Measurements from ENCODE around the gene TARBP2.

Gene TARBP2

DNA sequence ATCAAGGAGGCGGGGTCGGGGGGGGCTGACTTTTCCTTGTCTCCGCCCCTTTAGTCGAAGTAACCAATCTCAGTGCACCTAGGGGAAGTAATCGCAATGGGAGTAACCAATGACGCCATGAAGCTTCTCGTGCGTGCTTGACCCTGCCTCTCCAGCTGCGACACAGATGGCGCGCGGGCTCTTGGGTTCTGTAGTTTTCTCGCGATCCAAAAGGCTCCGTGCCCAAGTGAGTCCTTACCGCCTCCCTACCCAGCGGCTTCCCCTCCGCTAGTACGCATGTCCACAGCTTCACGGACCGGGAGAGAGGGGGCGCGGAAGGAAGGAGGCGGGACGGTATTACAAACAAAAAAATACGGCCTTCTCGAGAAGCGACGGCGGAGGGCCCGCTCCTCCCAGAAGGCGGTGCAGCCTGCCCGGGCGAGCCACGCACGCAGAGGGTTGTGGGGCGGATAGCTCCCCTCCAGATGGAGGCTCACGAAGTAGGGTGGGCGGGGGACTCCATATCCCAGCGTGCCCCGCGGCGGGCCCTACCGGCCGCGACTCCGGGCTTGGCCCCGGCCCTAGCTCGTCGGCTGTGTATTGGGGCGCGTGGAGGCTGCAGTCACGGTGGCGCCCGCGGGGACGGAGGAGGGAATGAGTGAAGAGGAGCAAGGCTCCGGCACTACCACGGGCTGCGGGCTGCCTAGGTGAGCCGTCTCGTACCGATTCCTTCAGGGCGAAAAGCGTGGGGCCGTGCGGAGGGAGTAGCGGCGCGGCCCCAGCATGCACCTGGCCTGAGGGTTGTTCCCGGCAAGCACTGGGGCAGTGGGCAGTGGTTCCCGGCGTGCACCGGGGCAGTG lies at the start of gene TARBP2:
Gene TARBP2 (plus strand): TSS at position 508 of the 839 bp plus-strand sequence. CDS start 126 bp downstream, at position 634.
- peak; percentile 100 for DNase-seq

- DNase-seq = peak; percentile 99
Observed at GRCh38 chr12:53451661-53452158, 49.4 kb upstream of the TARBP2 start, which contains the start of gene PCBP2. PCBP2 (plus strand) TSS chr12:53452102; CDS start chr12:53454801, 2,699 bp downstream.

DNA sequence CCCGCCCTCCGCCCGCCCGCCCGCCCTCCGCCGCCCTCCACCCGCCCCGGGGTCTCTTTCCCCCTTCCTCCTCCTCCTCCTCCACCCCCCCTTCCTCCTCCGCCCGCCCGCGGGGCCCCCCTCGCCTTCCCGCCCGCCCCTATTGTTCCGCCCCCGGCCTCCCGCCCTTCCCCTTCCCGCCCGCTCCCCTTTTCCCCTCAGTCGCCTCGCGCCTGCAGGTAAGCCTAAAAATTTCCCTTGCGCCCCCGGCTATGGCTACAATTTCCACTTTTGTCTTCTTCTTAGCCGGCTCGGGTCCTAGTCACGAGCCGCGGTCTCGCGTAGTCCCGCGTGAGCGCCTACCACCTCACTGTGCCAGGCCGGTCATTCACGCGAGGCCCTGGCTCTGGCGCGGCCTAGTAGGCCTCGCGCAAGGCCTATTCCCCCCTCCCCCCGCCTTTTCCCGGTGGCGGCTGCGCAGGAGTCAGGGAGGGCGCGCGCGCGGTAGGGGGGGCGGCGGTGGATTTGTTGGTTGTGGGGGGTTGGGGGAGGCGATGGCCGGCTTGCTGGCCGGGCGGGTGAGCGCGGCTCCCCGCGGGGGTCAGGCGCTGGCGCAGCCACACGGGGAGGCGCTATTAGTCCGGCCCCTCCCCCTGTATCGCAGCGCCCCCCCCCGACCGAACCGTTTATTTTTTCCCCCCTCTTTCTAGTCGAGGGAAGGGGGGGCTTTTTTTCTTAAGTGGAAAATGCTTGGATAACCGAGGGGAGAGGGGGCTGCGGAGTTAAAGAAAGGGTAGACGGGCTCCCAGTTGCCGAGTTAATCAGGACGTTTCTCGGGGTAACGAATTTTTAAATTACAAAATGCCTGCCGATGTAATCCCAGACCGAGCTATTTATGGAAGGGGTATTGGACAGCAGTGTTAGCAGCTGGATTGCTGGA lies 48.7 kb upstream of the TARBP2 start:
- peak; percentile 95 for DNase-seq

DNA sequence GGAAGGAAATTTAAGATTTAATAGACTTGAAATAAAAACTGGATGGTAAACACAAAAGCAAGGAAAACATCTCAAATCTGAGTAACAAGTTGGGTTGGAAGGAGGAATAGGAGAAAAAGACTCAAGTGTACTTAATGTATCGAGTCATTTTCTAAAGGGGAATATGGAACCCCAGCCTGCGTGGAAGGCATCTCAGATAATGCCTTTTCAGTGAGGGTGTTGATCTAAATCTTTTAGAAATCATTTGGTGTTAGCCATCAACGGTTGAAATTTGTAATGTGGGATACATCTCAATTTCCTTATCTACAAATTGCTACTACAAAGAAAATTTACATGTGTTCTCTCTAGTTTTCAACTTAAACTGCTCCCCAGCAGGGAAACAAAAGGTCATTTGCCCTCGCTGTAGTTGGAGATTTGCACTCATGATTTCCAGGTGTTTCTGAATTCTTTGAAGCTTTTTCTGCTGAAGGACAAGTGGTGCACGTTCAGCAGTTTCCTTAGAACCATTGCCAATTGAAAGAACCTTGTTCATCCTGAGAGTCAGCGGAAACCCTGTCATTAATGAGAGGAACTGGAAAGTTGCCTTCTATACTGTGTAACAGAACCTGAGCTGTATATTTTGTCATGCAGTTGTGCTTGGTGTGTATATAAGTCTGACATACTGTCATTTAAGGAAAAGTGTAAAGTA lies 47.0 kb upstream of the TARBP2 start:
- DNase-seq = no peak

DNA sequence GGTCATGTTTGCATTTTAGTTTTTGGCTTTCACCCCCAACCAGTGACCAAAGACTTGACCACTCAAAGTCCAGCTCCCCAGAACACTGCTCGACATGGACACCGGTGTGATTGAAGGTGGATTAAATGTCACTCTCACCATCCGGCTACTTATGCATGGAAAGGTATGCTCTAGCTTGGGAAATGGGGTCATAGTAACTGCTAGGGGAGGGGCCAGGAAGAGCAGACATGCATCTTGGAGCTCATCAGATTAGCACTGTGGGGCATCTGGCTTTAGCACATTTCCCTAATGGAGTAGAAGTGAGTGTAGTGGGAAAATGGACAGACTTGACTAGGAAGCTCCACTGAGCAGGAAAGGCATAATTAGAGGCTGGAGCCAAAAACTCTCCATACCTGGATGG lies 46.4 kb upstream of the TARBP2 start:
- DNase-seq = no peak

GRCh38 chr12:53456654-53457366 lies 44.3 kb upstream of the TARBP2 start:
- no peak for DNase-seq

GRCh38 chr12:53459097-53459496 lies 42.0 kb upstream of the TARBP2 start:
- DNase-seq = no peak

DNA sequence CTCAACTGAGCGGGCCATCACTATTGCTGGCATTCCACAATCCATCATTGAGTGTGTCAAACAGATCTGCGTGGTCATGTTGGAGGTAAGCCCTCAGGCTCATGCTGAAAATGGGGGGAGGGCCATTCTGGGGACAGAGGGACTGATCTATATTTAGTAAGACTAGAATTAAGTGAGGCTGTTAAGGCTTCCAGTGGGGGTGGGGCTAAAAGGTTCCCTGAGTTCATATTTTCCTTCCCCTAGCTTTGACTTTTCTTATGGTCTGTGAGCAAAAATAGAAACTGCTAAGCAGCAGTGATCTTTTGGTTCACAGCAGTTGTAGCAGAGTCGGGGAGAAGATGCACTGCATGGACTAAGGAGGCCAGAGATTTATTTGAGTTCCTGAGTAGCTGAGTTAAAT lies 40.0 kb upstream of the TARBP2 start:
- no peak for DNase-seq

DNA sequence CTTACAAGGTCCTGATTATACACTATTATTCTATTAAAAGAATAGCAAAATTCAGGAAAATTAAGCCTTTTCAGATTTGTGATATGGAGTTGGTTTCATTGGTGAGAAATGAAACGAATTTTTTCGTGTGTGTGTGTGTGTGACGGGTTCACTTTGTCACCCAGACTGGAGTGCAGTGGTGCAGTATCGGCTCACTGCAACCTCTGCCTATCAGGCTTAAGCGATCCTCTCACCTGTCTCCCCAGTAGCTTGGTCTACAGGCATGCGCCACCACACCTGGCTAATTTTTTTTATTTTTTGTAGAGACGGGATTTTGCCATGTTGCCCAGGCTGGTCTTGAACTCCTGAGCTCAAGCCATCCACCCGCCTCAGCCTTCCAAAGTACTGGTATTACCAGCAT lies 39.5 kb upstream of the TARBP2 start:
- no peak for DNase-seq

DNA sequence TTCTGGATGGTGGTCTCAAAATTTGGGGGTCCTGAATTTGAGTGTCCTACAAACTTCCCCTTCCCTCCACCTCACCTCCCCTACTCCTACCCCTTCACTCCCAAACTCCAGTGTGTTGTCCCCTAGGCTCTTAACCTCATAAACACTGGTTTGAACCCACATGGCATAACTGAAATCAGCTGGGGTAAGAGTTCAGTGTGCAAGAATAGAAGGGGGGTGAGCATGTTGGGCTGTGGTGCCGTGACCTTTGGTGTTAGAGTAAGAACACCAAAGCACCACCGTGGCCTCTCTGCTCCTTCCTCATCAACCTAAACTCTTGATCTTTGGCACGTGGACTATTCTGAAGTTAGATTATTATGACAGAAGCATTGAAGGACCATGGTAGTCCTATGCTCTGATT lies 38.1 kb upstream of the TARBP2 start:
- DNase-seq = no peak

DNA sequence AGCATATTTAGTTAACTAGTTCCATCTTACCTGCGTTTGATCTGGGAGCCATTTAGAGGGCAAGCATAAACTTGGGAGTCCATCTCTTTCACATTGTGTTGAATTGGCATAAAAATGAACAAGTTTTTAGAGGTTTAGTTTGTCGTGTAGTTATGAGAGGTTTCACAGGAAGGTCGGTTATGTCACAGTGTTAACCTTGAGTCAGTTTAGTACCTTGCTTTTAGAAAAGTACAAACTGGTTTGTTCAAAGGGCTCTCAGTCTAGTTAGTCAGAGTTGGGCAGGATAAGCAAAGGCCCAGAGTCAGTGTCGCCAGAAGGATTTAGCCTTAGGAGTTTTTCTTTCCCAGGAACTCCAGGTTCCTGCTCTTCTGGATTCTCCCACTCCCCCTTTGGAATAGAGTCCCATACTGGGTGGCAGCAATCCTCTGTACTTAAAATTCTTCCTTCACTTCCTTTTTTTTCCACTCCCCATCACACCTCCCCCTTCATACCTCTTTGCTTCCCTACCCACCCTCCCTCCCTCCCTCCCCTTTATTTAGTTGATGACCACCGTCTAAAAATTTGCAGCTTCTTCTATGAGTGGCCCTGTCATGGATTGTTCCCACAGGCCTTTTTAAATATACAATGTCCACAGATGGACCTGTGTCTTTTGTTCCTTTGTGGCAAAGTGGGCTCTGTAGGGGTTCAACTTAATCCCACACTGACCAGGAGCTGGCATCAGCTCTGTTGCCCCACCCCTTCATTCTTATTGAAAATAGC lies 37.1 kb upstream of the TARBP2 start:
- DNase-seq = no peak

DNA sequence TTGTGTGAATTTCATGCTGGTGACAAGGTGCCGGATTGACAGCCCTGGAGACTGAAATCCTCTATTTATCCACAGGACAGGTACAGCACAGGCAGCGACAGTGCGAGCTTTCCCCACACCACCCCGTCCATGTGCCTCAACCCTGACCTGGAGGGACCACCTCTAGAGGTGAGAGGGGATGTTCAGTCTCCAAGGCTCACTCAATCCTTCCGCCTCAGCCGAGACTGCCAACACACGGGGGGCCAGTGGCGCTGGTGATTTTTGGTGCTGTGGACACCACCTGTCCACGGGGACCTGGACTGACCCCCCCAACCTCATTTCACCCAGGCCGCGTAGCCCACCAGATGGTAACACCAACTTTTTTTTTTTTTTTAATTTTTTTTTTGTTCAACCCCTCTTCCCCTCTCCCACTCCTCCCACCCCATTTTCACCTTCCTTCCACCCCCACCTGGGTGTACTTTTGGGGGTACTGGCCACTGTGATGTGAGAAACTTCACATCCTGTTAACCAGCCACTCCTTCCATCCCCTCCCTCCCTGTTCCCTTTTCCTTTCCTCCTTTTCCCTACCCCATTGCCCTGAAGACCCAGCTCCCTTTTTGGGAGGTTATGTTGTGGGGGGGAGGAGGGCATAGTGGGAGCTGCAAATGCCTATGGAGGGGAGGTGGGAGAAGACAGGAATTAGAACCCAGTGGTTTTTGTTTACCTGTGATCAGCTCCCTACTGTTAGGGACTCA lies 36.2 kb upstream of the TARBP2 start:
- no peak for DNase-seq

DNA sequence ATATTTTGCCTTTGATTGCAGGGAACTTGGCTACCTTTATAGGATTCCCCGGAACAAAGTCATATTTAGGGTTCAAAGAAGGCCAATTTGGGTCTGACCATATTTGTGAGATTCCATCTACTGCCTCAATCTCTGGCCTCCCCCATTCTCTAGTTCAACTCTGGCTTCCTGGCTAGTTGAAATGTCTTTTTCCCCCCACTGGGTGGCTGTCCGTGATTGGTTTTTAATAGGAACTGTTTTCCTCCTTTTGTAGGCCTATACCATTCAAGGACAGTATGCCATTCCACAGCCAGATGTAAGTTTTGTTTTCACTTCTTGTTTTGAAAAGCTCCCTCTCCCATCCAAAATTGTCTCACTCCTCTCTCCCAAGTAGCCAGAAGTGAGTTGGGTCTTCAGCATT lies 35.4 kb upstream of the TARBP2 start:
- DNase-seq = no peak

GRCh38 chr12:53466640-53467039 lies 34.4 kb upstream of the TARBP2 start:
- DNase-seq = no peak

DNA sequence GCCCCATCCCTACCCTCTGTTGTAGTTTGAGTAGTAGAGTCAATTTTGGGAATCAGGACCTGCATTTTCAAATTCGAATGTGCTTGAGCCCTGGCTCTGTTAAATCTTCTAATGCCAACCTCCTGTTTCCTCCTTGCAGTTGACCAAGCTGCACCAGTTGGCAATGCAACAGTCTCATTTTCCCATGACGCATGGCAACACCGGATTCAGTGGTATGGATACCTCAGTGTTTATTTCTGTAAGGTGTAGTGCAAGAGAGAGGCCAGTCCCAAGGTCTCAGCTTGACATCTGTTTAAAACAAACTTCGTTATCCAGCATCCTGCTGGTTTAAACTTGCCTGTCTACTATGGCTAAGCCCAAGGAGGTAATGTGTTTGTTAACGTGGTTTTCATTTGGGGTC lies 34.0 kb upstream of the TARBP2 start:
- no peak for DNase-seq

DNA sequence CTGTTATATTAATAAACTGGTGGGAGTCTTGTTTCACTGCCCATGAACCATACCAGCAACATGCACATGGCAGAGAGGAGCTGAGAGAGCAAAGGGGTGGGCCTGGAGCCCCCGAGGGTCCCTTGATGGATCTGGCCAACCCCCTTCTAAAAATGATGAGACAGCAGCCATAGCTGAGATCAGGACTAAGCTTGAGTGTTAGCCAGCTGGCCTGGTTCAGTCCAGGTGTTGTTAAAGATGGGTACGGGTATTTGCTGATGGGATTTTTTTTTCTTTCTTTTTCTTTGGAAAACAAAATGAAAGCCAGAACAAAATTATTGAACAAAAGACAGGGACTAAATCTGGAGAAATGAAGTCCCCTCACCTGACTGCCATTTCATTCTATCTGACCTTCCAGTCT lies 33.2 kb upstream of the TARBP2 start:
- DNase-seq = no peak

GRCh38 chr12:53468282-53468681 lies 32.8 kb upstream of the TARBP2 start:
- no peak for DNase-seq

DNA sequence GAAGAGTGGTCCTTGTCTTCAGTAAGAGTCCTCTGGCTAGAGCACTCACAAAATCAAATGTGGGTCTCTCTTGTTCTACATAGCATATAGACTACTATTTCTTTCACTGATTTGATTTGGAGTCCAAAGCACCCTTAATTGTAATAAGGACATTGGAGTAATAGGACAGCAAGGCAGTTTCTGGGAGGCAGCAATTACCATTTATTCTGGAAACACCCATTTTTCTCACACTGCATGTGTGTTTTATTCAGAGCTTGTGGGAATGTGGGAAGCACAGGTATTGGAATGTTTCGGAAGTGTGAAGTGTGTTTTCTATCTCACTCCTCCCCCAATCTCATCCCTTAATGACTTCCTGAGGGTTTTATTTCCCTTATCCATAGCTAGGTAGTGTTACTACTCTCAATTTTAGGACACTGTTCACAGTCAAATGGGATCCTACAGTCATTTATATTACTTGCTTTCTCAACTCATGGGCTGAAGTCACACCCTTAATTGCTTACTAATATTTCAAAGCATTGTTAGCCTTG lies 29.0 kb upstream of the TARBP2 start:
- no peak for DNase-seq

DNA sequence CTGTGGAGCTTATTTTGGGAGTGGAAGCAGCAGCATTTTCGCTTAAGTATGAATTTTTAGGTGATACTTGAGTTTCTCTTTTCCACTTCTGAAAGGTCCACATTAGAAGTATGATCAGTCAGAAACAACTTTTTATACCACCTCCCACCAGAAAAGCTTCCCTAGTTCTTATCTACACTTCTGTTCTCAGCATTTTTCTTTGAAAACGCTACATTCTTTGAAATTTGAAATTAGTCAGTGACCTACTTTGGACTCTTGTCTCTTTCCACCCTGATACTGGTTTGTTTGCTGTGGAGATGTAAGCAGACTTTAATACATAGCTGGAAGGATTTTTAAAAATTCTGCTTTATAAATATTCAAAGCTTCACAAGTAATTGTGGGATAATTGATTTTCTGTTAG lies 27.0 kb upstream of the TARBP2 start:
- DNase-seq = no peak

DNA sequence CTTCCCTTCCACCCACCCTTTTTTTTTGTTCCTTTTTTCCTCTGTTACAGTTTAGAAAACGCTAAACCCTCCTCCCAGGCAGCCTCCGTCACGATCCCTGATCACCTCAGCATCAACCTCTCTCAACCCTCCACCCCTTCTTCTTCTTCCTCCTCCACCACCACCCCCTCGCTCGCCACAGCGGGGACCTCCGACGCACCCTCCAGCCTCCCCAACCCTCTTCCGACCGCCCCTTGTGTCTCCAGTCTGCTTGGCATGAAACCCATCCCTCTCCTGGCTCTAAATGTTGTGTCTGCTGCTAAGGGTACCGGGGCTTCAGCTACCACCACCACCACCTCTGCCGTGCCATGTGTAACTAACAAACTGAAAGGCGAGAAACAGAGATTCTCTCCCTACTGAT lies 26.3 kb upstream of the TARBP2 start:
- no peak for DNase-seq

Measured in eye (tissue), 1 donor.